SK-N-MC (cell line): Measurements from ENCODE around the gene INSYN2B.

Source experiments
- EZH2 ChIP-seq: fragments of 200-600 bp; sonication (generic); IDR thresholded peaks from one replicate; pipeline ENCODE4 v1.6.1; 2017; ENCODE audit warnings: antibody characterized with exemption
- FOXP2 ChIP-seq: optimal IDR thresholded peaks from 2 replicates; pipeline ENCODE3; 2011; ENCODE audit warnings: mild to moderate bottlenecking, moderate library complexity; ENCODE audit not compliant: insufficient read depth; ENCODE audit errors: extremely low read length, control extremely low read depth
- POLR2AphosphoS5 ChIP-seq: IDR thresholded peaks from 2 replicates; pipeline ENCODE4 v1.6.1; 2012; ENCODE audit warnings: mild to moderate bottlenecking, low read depth, low read length, borderline replicate concordance

GRCh38 chr5:169943026-169943425 is 37.3 kb downstream of the INSYN2B start:
- TF ChIP-seq POLR2AphosphoS5 (no peak), EZH2 (no peak), FOXP2 (no peak)
